Measurements from ENCODE around the gene CLSTN1. TPM values are rescaled to one million over a fixed set of nuclear protein-coding genes. Genes with fewer than 3 reads are reported as not detected.

CLSTN1 gene
- total and polyA plus RNA-seq, 2 of the 13 experiments (the other 11 are each of a cell fraction or from before 2014, with no cell fraction given), result 19.7 to 29.8 TPM

DNA sequence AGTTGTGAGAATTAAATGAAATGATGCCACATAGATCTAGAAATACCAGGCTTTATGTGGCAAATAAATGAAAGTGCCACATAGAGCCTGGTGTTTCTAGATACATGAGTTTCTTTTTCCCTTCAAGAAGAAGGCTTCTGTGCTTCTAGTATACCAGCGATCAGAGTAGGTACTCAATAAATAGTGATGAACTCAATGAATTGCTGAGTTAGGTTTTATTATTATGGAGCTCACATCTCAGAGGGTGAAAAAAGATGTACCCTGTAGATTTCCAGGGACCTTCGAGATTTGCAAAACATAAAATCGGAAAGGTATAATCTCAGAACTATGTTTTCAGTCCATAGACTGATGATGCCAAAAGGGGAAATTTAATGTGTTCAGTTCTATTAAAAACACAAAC is 2.3 kb upstream of the CLSTN1 start:
- H2AFZ ChIP-seq (ENCODE audit: low read length), result no peak overlapping the region
- BruUV-seq (replicated peaks), result no TSS peak
- H3K27me3 ChIP-seq (ENCODE audit: control insufficient read depth in 1 of 2, insufficient read depth in 2 of 2, low read length in 2 of 2), result peaks cover 0 to 4% of the 10 kb centered on the region in 2 experiments; a peak in 1 of 5 replicates
- no peak overlapping the region for H3K27ac ChIP-seq (ENCODE audit: extremely low read length, insufficient read depth, low read length)
- H3K9ac ChIP-seq (ENCODE audit: insufficient read depth, low read depth, low read length), result no peak overlapping the region
- POLR2A ChIA-PET, result interaction anchor here (1.7 kb wide), 1 partner anchor 109 kb away, joined by 6 read pairs; no protein-coding TSS in a partner anchor
- no peak for FAIRE-seq
- 76% methylated on average over 3 of the region's 3 CpGs for WGBS (ENCODE audit: low lambda C conversion rate)
- 0 out of 2 replicates have a peak overlapping the region, but pooled peaks have one; percentile 79 for H3K4me2 ChIP-seq (ENCODE audit: low read depth, low read length)
- peaks cover 51% of the 10 kb centered on the region for H3K4me1 ChIP-seq (ENCODE audit: insufficient read depth, low read length)
- CTCF ChIA-PET (ENCODE audit: low intra/inter-chr PET ratio, low total read pairs), result no interaction called here
- no peak for DNase-seq (ENCODE audit: low spot score)
- no peaks in the 10 kb centered on the region for H3K9me3 ChIP-seq (ENCODE audit: low read length)
- no peak overlapping the region for H3K4me3 ChIP-seq (replicated peaks in 1 of 3; ENCODE audit: insufficient read depth in 1 of 3, low read depth in 2 of 3, low read length in 3 of 3)
- ATAC-seq, result no peak
- TF ChIP-seq MAFK (conservative IDR thresholded peaks at IDR 0.05 in 1 of 2, IDR thresholded peaks at IDR 0.05 in 1 of 2; ENCODE audit: low read length in 2 of 2) (peak; percentile 44 to 48; a peak in 3 of 4 replicates), ZNF33A (CRISPR knock-in tag; IDR thresholded peaks at IDR 0.05; ENCODE audit: borderline replicate concordance) (no peak)
- peaks cover 18% of the 10 kb centered on the region for H3K79me2 ChIP-seq (ENCODE audit: insufficient read depth, low read length)
- 0 out of 2 replicates have a peak, but pooled peaks cover 11% of the 10 kb centered on the region for H4K20me1 ChIP-seq (ENCODE audit: insufficient read depth, low read length)
- H3K36me3 ChIP-seq (replicated peaks in 1 of 2; ENCODE audit: control insufficient read depth in 1 of 2, insufficient read depth in 2 of 2, low read length in 2 of 2), result no peaks in the 10 kb centered on the region
- intact Hi-C loops (cut with micrococcal nuclease; ENCODE audit: unreplicated experiment) (loop anchor here (5.0 kb wide), 1 partner anchor 44 kb away; no protein-coding TSS in a partner anchor), in situ Hi-C loops (cut with HindIII; ENCODE audit: extremely low pct_ligation_motif_present, low pct_unique_long_range_greater_than_20kb) (no loop called here)

DNA sequence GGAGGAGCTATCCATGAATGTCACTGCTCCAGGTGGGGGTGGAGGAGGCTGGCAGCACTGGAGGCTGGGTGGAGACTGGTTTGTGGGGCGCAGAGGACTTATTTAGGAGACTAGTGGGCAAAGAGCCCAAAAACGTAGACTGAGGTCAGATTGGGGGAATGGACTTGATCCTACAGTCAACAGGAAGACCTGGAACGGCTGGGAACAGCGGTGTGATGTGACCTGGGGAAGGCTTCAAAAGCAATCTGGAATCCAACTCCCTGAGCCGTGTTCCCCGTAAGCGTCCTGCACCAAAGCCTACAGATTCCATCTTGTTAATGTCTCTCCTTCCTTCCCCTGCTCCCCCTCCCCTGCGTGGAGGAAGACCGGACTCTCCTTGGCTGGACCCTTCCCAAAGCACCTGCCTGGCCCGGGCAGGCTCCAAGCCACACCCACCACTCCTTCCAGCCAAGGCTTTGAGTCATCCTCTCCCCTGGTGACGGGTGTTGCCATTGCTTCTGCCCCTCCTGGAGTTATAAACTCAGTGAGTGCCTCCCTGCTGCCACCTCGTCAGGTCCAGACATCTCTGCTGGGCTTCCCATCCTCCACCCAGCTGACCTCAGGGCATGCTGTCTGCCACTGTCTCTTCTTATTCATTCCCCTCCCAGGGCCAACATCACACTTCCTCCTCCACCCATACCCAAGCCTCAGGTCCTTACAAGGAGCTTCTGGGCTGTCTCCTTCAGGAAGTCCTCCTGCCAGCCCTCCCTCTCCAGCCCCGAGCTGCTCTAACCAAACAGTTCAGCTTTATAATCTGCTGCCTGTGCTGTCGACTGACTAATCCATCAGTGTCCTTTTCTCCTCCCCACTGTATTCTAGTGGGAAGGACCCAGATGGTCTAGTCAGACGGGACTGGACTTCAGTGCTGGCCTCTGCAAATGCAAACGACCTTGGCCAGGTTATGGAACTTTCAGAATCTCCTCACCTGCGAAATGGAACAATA is 1.6 kb upstream of the CLSTN1 start:
- 2% methylated on average over 17 of the region's 17 CpGs for WGBS (ENCODE audit: low lambda C conversion rate)
- POLR2A ChIA-PET, result no interaction called here
- Histone ChIP-seq H3K36me3 (replicated peaks in 1 of 2; ENCODE audit: control insufficient read depth in 1 of 2, insufficient read depth in 2 of 2, low read length in 2 of 2) (no peaks in the 10 kb centered on the region), H2AFZ (ENCODE audit: low read length) (no peak overlapping the region), H3K27ac (ENCODE audit: extremely low read length, insufficient read depth, low read length) (no peak overlapping the region), H4K20me1 (ENCODE audit: insufficient read depth, low read length) (peaks cover 11% of the 10 kb centered on the region; the same call in 1 of the 2 replicates), H3K4me2 (ENCODE audit: low read depth, low read length) (peak overlapping the region; percentile 79), H3K9ac (ENCODE audit: insufficient read depth, low read depth, low read length) (no peak overlapping the region), H3K4me3 (replicated peaks in 1 of 3; ENCODE audit: insufficient read depth in 1 of 3, low read depth in 2 of 3, low read length in 3 of 3) (peak overlapping the region; percentile 68 to 82 (median 78); a peak in 5 of 6 replicates), H3K79me2 (ENCODE audit: insufficient read depth, low read length) (peaks cover 25% of the 10 kb centered on the region), H3K4me1 (ENCODE audit: insufficient read depth, low read length) (peaks cover 58% of the 10 kb centered on the region), H3K27me3 (ENCODE audit: control insufficient read depth in 1 of 2, insufficient read depth in 2 of 2, low read length in 2 of 2) (peaks cover 0 to 4% of the 10 kb centered on the region in 2 experiments; a peak in 1 of 5 replicates), H3K9me3 (ENCODE audit: low read length) (no peaks in the 10 kb centered on the region)
- CTCF ChIA-PET (ENCODE audit: low intra/inter-chr PET ratio, low total read pairs), result no interaction called here
- no peak for FAIRE-seq
- in situ Hi-C loops (cut with HindIII; ENCODE audit: extremely low pct_ligation_motif_present, low pct_unique_long_range_greater_than_20kb), result no loop called here
- BruUV-seq (replicated peaks), result no TSS peak
- intact Hi-C loops (cut with micrococcal nuclease; ENCODE audit: unreplicated experiment), result loop anchor here (5.0 kb wide), 1 partner anchor 43 kb away; no protein-coding TSS in a partner anchor
- peak; percentile 46 for DNase-seq (ENCODE audit: low spot score)
- ATAC-seq, result peak; percentile 66
- TF ChIP-seq ZNF382 (CRISPR knock-in tag; IDR thresholded peaks at IDR 0.05; ENCODE audit: borderline replicate concordance), result no peak
- TF ChIP-seq, protein P1, sequence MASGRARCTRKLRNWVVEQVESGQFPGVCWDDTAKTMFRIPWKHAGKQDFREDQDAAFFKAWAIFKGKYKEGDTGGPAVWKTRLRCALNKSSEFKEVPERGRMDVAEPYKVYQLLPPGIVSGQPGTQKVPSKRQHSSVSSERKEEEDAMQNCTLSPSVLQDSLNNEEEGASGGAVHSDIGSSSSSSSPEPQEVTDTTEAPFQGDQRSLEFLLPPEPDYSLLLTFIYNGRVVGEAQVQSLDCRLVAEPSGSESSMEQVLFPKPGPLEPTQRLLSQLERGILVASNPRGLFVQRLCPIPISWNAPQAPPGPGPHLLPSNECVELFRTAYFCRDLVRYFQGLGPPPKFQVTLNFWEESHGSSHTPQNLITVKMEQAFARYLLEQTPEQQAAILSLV (CRISPR knock-in tag; IDR thresholded peaks at IDR 0.05; ENCODE audit: borderline replicate concordance), result peak; percentile 60; the same call in 1 of the 2 replicates
- TF ChIP-seq RBFOX2 (IDR thresholded peaks at IDR 0.05; ENCODE audit: low read depth, low read length), result no peak
- no peak for TF ChIP-seq SAFB2 (CRISPR knock-in tag; IDR thresholded peaks at IDR 0.05; ENCODE audit: borderline replicate concordance, low read depth)
- no peak for TF ChIP-seq ZFYVE20 (CRISPR knock-in tag; IDR thresholded peaks at IDR 0.05; ENCODE audit: borderline replicate concordance, low read depth)
- TF ChIP-seq, protein P2, sequence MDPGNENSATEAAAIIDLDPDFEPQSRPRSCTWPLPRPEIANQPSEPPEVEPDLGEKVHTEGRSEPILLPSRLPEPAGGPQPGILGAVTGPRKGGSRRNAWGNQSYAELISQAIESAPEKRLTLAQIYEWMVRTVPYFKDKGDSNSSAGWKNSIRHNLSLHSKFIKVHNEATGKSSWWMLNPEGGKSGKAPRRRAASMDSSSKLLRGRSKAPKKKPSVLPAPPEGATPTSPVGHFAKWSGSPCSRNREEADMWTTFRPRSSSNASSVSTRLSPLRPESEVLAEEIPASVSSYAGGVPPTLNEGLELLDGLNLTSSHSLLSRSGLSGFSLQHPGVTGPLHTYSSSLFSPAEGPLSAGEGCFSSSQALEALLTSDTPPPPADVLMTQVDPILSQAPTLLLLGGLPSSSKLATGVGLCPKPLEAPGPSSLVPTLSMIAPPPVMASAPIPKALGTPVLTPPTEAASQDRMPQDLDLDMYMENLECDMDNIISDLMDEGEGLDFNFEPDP (CRISPR knock-in tag; conservative IDR thresholded peaks at IDR 0.05), result 0 out of 2 replicates have a peak, but pooled peaks have one; percentile 16
- TF ChIP-seq ZNF891 (CRISPR knock-in tag; IDR thresholded peaks at IDR 0.05), result 0 out of 2 replicates have a peak, but pooled peaks have one; percentile 62
- TF ChIP-seq HIVEP1 (CRISPR knock-in tag; IDR thresholded peaks at IDR 0.05), result no peak
- TF ChIP-seq BCL6 (CRISPR knock-in tag; IDR thresholded peaks at IDR 0.05), result no peak

Measured in HepG2 (cell line).